Suprapubic skin (tissue), 4 donors: ENCODE results near the gene KTN1. TPM values are rescaled to one million over a fixed set of nuclear protein-coding genes. Genes with fewer than 3 reads are reported as not detected.

Source experiments
- DNase-seq, 2 donors: peaks; one replicate each; pipeline ENCODE4 v3.0.0-alpha.2; 2019; ENCODE audit warnings: low spot score in 2 of 2
- H3K27ac ChIP-seq: fragments of 200-600 bp; sonication (generic); one replicate; pipeline ENCODE4 v1.5.1; 2019
- H3K27me3 ChIP-seq: fragments of 200-600 bp; sonication (generic); one replicate; pipeline ENCODE4 v1.5.1; 2019
- H3K36me3 ChIP-seq: fragments of 200-600 bp; sonication (generic); one replicate; pipeline ENCODE4 v1.5.1; 2019
- H3K4me1 ChIP-seq: fragments of 200-600 bp; sonication (generic); one replicate; pipeline ENCODE4 v1.5.1; 2019
- H3K4me3 ChIP-seq: fragments of 200-600 bp; sonication (generic); one replicate; pipeline ENCODE4 v1.5.1; 2019; ENCODE audit warnings: mild to moderate bottlenecking
- H3K9me3 ChIP-seq: fragments of 200-600 bp; sonication (generic); one replicate; pipeline ENCODE4 v1.5.1; 2019
- CTCF ChIP-seq, 2 donors: fragments of 200-600 bp in 1 of 2; fragments of 450-650 bp in 1 of 2; sonication (generic) in 1 of 2; IDR thresholded peaks; one replicate each; pipeline ENCODE4 v1.5.1; 2016 to 2019; ENCODE audit warnings: antibody characterized with exemption in 2 of 2, mild to moderate bottlenecking in 1 of 2, moderate library complexity in 1 of 2
- EP300 ChIP-seq: sonication (generic); formaldehyde crosslinking; IDR thresholded peaks from one replicate; pipeline ENCODE4 v1.6.1; 2017; ENCODE audit warnings: antibody characterized with exemption
- POLR2A ChIP-seq, 2 donors: fragments of 450-650 bp; IDR thresholded peaks; one replicate each; pipeline ENCODE4 v1.6.1; 2017; ENCODE audit warnings: antibody characterized with exemption in 2 of 2, mild to moderate bottlenecking in 2 of 2, moderate library complexity in 2 of 2
- POLR2AphosphoS5 ChIP-seq, 3 donors: sonication (generic); formaldehyde crosslinking; IDR thresholded peaks; one replicate each; pipeline ENCODE4 v1.6.1; 2017; ENCODE audit warnings: antibody characterized with exemption in 3 of 3
- WGBS: methylation state at CpG from one replicate; pipeline ENCODE4 v1.1.5; 2018; 5-methylcytosine and 5-hydroxymethylcytosine counted together
- total RNA-seq, 4 donors: library from RNA; depleted of rRNA; stranded (reverse); fragments of >200 nt; gene quantifications; one replicate each; pipeline ENCODE4 v1.1.0, GENCODE V29; 2016

The KTN1 gene
- total RNA-seq, 4 donors from 2014 or later, result 89.7 to 147 (median 114) TPM

- WGBS, result 93% methylated on average over 4 of the region's 4 CpGs
- no peaks in the 10 kb centered on the region for H3K36me3 ChIP-seq
Measured at GRCh38 chr14:55720796-55721195, 140.8 kb downstream of the KTN1 start.

GRCh38 chr14:55721353-55721752 lies 141.3 kb downstream of the KTN1 start:
- no peak for DNase-seq
- WGBS, result 64% methylated on average over 1 of the region's 1 CpG
- no peak for TF ChIP-seq POLR2AphosphoS5 (IDR thresholded peaks at IDR 0.05)
- TF ChIP-seq CTCF (IDR thresholded peaks at IDR 0.05), result no peak
- TF ChIP-seq EP300, result no peak
- no peak for TF ChIP-seq POLR2A (IDR thresholded peaks at IDR 0.05)
- H3K27me3 ChIP-seq, result no peaks in the 10 kb centered on the region
- H3K27ac ChIP-seq, result no peak overlapping the region
- H3K36me3 ChIP-seq, result no peaks in the 10 kb centered on the region
- H3K4me1 ChIP-seq, result peaks cover 4% of the 10 kb centered on the region
- H3K4me3 ChIP-seq, result no peak overlapping the region
- no peaks in the 10 kb centered on the region for H3K9me3 ChIP-seq

More at GRCh38 chr14:55720796-55721195, 140.8 kb downstream of the KTN1 start:
- Histone ChIP-seq H3K4me1 (peaks cover 6% of the 10 kb centered on the region), H3K4me3 (no peak overlapping the region), H3K27me3 (no peaks in the 10 kb centered on the region), H3K27ac (no peak overlapping the region), H3K9me3 (no peaks in the 10 kb centered on the region)
- no peak for DNase-seq
- TF ChIP-seq CTCF (IDR thresholded peaks at IDR 0.05), result no peak
- no peak for TF ChIP-seq POLR2AphosphoS5 (IDR thresholded peaks at IDR 0.05)
- no peak for TF ChIP-seq POLR2A (IDR thresholded peaks at IDR 0.05)
- no peak for TF ChIP-seq EP300

GRCh38 chr14:55722054-55722453 lies 142.0 kb downstream of the KTN1 start:
- H3K4me3 ChIP-seq, result no peak overlapping the region
- no peak for DNase-seq
- no peaks in the 10 kb centered on the region for H3K9me3 ChIP-seq
- 87% methylated on average over 5 of the region's 5 CpGs for WGBS
- no peak for TF ChIP-seq CTCF (IDR thresholded peaks at IDR 0.05)
- no peak for TF ChIP-seq POLR2AphosphoS5 (IDR thresholded peaks at IDR 0.05)
- TF ChIP-seq EP300, result no peak
- TF ChIP-seq POLR2A (IDR thresholded peaks at IDR 0.05), result no peak
- H3K36me3 ChIP-seq, result no peaks in the 10 kb centered on the region
- H3K27ac ChIP-seq, result no peak overlapping the region
- no peaks in the 10 kb centered on the region for H3K4me1 ChIP-seq
- no peaks in the 10 kb centered on the region for H3K27me3 ChIP-seq

GRCh38 chr14:55724736-55725135 lies 144.7 kb downstream of the KTN1 start:
- Histone ChIP-seq H3K9me3 (no peaks in the 10 kb centered on the region), H3K27ac (no peak overlapping the region), H3K27me3 (no peaks in the 10 kb centered on the region), H3K36me3 (no peaks in the 10 kb centered on the region), H3K4me1 (no peaks in the 10 kb centered on the region), H3K4me3 (no peak overlapping the region)
- 90% methylated on average over 1 of the region's 1 CpG for WGBS
- no peak for TF ChIP-seq CTCF (IDR thresholded peaks at IDR 0.05)
- TF ChIP-seq POLR2AphosphoS5 (IDR thresholded peaks at IDR 0.05), result no peak
- TF ChIP-seq POLR2A (IDR thresholded peaks at IDR 0.05), result no peak
- TF ChIP-seq EP300, result no peak
- DNase-seq, result no peak

GRCh38 chr14:55730592-55731310 lies 150.7 kb downstream of the KTN1 start:
- no peak for DNase-seq
- Histone ChIP-seq H3K36me3 (no peaks in the 10 kb centered on the region), H3K4me1 (no peaks in the 10 kb centered on the region), H3K4me3 (no peak overlapping the region), H3K27me3 (no peaks in the 10 kb centered on the region), H3K27ac (no peak overlapping the region), H3K9me3 (no peaks in the 10 kb centered on the region)
- no peak for TF ChIP-seq CTCF (IDR thresholded peaks at IDR 0.05)
- TF ChIP-seq POLR2A (IDR thresholded peaks at IDR 0.05), result no peak
- TF ChIP-seq EP300, result no peak
- no peak for TF ChIP-seq POLR2AphosphoS5 (IDR thresholded peaks at IDR 0.05)
